GM04504 (cell line): ENCODE results near the gene COMTD1.
A peak's percentile ranks its signal among the peaks of the same experiment; 100 is the strongest.

ENCODE experiments used
- DNase-seq: peaks from one replicate; pipeline ENCODE4 v3.0.0-alpha.2; 2012; ENCODE audit warnings: low read depth

The COMTD1 gene

DNA sequence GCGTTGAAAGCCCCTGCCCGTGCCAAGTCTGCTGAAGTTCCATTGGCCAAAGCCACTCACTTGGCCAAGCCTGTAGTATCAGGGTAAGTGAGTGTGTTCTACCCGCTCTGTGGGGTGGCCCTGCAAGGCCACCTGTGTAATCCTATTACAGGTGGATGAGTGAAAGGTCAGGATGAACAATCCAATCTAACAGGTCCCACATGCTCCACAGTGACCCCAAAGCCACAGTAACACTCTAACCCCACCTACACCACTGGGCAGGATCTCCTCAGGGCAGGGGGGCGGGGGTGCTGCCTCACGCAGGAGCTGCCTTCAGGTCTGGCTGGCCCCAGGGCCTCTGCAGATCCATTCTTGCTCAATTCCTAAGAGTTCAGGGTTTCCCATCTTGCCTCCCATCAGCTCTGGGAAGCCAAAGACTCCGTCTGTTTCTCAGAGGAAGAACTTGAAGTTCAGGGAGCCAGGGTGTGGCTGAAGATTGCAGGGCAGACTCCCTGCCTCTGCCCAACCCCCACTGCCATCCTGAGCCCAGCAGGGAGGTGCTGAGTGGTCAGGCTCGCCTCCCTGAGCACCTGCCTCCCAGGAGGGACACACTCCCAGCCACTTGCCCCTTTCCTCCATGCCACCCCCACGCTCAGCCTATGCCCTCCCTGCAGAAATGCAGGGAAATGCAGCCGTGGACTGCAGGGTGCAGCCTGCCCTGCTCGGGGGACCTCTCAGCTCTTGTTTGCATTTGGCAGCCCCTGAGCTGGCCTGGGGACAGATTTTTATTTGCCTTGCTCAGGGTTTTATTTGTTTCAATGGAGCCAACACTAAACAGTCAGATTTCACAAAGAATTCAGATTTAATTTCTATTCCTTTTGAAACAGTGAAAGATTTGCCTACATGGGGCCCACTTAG, 9.8 kb upstream of the COMTD1 start:
- DNase-seq = no peak

- no peak for DNase-seq
Observed at GRCh38 chr10:75244487-75245353, 9.0 kb upstream of the COMTD1 start.

- DNase-seq = no peak
Observed at GRCh38 chr10:75243426-75243825, 7.7 kb upstream of the COMTD1 start.

DNA sequence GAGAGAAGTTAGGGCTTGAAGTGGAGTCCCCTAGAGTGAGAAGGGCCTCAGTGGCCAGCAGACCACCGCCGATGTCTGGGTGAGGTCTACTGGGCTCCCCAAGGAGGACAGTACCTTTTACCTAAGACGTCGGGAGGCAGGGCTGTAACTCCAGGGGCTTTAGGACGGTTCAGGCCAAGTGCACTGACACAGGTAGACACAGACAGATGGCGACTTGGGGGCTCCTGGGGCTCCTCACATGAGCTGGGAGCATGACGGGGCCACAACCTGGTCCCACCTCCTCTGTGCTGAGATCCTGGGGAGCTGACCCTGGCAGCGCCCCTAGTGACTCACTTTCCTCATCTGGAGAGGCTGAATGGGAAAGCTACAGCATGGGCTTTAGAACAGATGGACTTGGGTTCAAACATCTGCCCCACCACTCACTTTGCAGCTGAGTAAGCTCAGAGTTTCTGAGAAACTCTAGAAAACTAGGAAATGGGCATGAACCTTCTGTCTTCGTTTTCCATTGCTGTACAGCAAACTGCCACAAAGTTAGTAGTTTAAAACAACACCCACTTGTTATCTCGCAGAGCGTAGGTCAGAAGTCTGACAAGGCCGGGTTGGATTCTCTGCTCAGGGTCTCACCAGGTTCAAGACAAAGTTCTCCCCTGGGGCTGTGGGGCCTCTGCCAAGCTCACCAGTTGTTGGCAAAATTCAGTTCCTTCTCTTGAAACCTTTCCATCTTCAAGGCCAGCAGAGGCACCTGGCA, 4.7 kb upstream of the COMTD1 start:
- DNase-seq = no peak

DNA sequence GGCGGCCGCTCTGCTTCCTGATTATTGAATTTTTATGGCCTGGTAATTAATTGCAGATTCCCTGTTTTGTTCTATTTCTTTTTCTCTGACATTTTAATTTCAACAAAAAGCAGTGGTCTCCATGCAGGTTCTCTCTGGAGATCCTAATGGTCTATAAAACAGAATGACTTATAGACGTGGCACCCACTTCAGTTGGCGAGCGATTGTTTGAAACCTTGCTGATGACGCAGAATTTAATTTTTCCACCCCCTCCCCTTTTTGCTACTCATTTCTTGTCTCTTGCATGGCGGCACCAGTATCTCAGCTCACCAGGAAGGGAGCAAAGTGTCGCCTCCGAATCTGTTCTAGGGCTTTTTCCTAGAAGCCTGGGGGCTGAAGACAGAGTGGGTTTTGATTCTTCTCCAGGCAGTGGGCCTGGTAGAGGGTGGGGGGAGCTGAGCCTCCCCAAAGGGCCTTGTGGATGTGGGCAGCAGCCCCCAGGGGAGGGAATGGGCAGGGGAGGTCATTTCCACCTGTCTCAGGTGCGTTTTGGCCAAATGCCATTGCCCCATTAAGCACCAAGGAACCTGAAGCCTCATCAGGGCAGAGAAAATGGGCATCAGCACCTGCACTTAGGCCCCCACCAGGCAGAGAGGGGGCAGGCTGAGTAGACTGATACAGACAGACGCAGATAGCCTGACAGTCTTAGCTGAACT, 3.5 kb upstream of the COMTD1 start:
- DNase-seq = no peak

- no peak for DNase-seq
Observed at GRCh38 chr10:75238182-75239095, 2.7 kb upstream of the COMTD1 start.

GRCh38 chr10:75236178-75236825, 545 bp upstream of the COMTD1 start:
- no peak for DNase-seq

GRCh38 chr10:75234683-75235374, 928 bp downstream of the COMTD1 start:
- DNase-seq = no peak

DNA sequence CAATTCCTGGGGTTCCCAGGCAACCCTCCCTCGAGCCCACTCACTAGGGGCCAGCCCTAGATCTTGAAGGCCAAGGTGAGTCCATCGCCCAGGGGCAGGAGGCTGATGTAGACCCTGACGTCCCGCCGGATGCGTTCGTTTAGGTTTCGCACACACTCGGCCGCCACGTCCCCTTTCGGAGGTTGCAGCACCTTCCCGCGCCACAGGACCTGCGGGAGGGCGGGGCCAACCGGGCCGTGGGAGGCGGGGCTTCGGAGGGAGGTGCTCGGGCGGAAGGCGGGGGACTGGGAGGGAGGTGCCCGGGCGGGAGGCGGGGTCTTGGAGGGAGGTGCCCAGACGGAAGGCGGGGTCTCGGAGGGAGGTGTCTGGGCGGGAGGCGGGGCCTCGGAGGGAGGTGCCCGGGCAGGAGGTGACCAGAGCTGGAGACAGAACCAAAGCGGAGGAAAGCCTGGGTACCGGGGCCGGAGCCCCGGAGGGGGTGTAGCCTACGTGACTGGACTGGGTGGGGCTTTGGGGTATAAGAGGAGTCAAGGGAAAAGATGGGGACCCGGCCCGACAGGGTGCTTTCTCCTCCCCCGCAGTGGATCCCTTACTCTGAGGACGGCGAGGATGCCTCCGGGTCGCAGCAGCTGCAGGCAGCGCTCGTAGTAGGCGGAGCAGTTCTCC, 1.6 kb downstream of the COMTD1 start:
- peak; percentile 78 for DNase-seq

DNA sequence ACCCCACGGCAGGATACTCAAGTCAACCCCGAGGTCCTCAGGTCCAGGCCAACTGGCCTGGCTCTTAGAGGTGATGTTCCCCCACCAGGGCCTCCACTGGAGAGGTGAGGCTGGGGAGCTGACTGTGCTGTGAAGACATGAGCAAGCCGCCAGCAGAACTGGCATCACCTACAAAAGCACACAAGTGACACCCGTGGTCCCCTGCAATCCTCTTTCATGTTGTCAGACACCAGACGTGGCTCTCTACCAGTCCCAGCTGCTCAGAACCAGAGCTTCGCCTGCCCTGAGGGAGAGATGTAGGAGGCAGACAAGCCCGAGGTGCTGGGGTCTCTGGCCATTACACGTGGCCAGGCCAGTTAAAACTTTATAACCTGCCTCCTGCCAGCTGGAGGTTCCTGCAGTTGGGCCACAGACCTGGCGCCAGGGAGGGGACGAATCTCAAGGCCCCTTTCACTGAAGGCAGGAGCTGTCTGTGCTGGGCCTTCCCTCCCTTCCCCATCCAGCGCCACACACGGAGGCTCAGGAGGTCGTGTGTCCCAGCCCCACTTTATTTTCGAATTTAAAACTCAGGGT, 2.2 kb downstream of the COMTD1 start:
- DNase-seq = no peak

DNA sequence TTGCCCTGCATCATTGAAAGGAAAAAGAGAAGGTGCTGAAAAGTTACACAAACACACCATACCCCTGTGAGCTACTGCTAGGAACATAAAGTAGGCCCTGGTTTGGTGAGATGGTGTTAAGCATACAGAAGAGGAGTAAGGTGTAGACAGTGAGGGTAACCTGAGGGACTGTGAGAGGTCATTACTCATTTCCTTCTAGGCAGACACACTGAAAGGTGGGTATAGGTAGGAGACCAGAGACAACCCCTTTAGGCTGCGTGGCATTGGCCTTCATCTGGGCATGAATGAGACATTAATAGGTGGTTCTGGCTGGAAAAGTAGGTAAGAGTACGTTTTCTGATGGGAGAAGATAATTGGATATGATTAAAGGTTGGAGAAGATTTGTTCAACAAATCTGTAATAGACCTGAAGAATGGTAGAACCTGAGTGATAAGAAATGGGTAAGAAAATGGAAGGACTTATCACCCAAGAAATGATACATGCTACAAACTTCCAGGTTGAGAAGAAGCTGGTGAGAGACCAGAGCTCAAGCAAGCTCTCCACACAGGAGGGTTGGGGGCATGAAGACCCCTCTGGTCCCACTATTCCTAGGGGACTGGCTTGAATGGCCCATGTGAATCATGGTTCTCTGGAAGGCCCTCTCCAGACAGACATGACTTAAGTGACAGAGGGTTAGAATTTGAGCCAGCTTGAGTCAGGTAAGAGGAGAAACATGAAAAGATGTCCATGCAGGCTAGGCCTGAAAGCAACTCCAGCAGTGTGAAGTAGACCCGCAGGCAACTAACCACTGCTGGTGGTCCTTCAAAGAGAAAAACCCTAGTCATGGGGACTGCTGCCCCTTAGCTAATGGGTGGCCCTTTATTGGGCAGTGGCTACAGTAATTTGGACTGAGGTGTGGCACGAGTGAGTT, 3.8 kb downstream of the COMTD1 start:
- no peak for DNase-seq

GRCh38 chr10:75230600-75231038, 5.1 kb downstream of the COMTD1 start:
- DNase-seq = peak; percentile 72

DNA sequence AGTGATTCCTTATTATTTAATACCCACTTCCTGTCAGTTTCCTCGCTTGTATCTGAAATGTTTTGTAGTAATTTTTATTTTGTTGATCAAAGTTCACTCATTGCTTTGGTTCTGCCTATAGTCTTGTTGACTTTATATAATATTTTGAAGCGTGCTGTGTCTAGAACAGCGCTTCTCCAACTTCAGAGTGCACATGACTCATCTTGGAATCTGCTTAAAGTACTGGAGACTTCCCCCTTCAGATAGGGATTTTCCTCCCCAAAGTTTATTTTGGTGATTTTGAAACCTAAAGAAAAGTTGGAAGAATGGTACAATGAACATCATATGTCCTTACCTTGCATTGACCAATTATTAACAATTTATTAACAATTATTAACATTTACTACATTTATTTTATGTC, 5.8 kb downstream of the COMTD1 start:
- no peak for DNase-seq

DNA sequence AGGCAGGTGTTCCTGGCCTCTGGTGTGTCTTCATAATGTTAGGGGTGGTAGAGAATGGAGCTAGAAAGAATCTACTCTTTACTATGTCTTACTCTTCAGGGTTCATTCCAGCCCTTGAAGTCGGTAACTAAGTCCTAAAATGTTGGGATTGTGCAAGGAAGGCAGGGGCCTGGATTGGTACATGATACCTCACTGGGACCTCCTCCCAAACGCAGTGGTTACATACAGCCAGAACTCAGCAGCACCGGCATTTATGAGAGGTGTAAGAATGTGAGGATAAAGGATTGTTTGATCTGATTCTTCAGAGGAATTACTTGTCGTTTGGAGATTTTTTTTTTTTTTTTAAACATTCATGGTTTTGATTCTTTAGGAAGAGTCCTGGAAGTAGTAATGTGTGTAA, 6.9 kb downstream of the COMTD1 start:
- no peak for DNase-seq

- DNase-seq = no peak
Observed at GRCh38 chr10:75228278-75228677, 7.5 kb downstream of the COMTD1 start.

GRCh38 chr10:75226656-75227055, 9.1 kb downstream of the COMTD1 start:
- no peak for DNase-seq

GRCh38 chr10:75226095-75226494, 9.7 kb downstream of the COMTD1 start:
- DNase-seq = no peak
